Neural cell (in vitro differentiated cells): ENCODE results near the gene RNF13. TPM values are rescaled to one million over a fixed set of nuclear protein-coding genes. Genes with fewer than 3 reads are reported as not detected.
"Not testable (repeated sequence)": the region's sequence is repeated elsewhere in the genome, so short reads cannot be mapped to it uniquely, and the experiment has no call there.

Source experiments
- H2AFZ ChIP-seq: fragments of 200-600, 300-800 bp; sonication (generic), shearing (Covaris generic); 2 replicates; pipeline ENCODE4 v1.6.0; 2014; ENCODE audit warnings: low read depth, mild to moderate bottlenecking, antibody characterized with exemption, low read length, moderate library complexity
- H3F3A ChIP-seq: fragments of 200-600 bp; shearing (Covaris generic); 2 replicates; pipeline ENCODE4 v1.6.1; 2016; ENCODE audit warnings: mild to moderate bottlenecking, moderate library complexity, mixed read lengths, antibody characterized with exemption, low read length; ENCODE audit not compliant: insufficient read depth, poor library complexity, severe bottlenecking
- H3K27ac ChIP-seq: fragments of 200-600, 300-800 bp; sonication (generic), shearing (Covaris generic); 2 replicates; pipeline ENCODE4 v1.5.1; 2014; ENCODE audit warnings: mild to moderate bottlenecking, low read length, moderate library complexity
- H3K27me3 ChIP-seq: fragments of 300-800, 200-600 bp; sonication (generic), shearing (Covaris generic); 2 replicates; pipeline ENCODE4 v1.6.0; 2014; ENCODE audit warnings: mild to moderate bottlenecking, low read depth, low read length, moderate library complexity; ENCODE audit not compliant: insufficient read depth
- H3K36me3 ChIP-seq: fragments of 300-800, 200-600 bp; sonication (generic), shearing (Covaris generic); 2 replicates; pipeline ENCODE4 v1.5.1; 2014; ENCODE audit warnings: mild to moderate bottlenecking, antibody characterized with exemption, low read length, moderate library complexity; ENCODE audit not compliant: insufficient read depth
- H3K4me2 ChIP-seq: fragments of 300-800, 200-600 bp; sonication (generic), shearing (Covaris generic); 2 replicates; pipeline ENCODE4 v1.6.0; 2014; ENCODE audit warnings: mild to moderate bottlenecking, low read length
- H3K4me3 ChIP-seq: fragments of 300-800, 200-600 bp; sonication (generic), shearing (Covaris generic); 2 replicates; pipeline ENCODE4 v1.5.1; 2014; ENCODE audit warnings: mild to moderate bottlenecking, low read length, moderate library complexity
- H3K79me2 ChIP-seq: fragments of 200-600 bp; shearing (Covaris generic); replicated peaks from 2 replicates; pipeline ENCODE4 v1.6.0; 2014; ENCODE audit warnings: mild to moderate bottlenecking, low read length, moderate library complexity; ENCODE audit not compliant: insufficient read depth
- H3K9ac ChIP-seq: fragments of 300-800, 200-600 bp; sonication (generic), shearing (Covaris generic); 2 replicates; pipeline ENCODE4 v1.6.1; 2016; ENCODE audit warnings: mild to moderate bottlenecking, low read length, mixed read lengths
- H3K9me2 ChIP-seq: fragments of 200-600 bp; shearing (Covaris generic); 2 replicates; pipeline ENCODE4 v1.6.1; 2016; ENCODE audit warnings: mild to moderate bottlenecking, low read length, mixed read lengths; ENCODE audit not compliant: insufficient read depth
- H3K9me3 ChIP-seq: fragments of 200-600, 300-800 bp; sonication (generic), shearing (Covaris generic); 2 replicates; pipeline ENCODE4 v1.6.1; 2016; ENCODE audit warnings: mild to moderate bottlenecking, mixed run types, low read length, moderate library complexity, mixed read lengths
- H4K20me1 ChIP-seq: fragments of 200-600 bp; shearing (Covaris generic); 2 replicates; pipeline ENCODE4 v1.6.1; 2016; ENCODE audit warnings: mild to moderate bottlenecking, mixed run types; ENCODE audit not compliant: insufficient read depth
- CTCF ChIP-seq: fragments of 450-650 bp; IDR thresholded peaks from 2 replicates; pipeline ENCODE4 v1.5.1; 2014; ENCODE audit warnings: antibody characterized with exemption, mild to moderate bottlenecking, moderate library complexity; ENCODE audit not compliant: poor library complexity, severe bottlenecking
- EP300 ChIP-seq: fragments of 450-650 bp; conservative IDR thresholded peaks from 2 replicates; pipeline ENCODE4 v1.6.1; 2014; ENCODE audit warnings: antibody characterized with exemption, mild to moderate bottlenecking, moderate library complexity; ENCODE audit not compliant: poor library complexity, severe bottlenecking
- EZH2 ChIP-seq: fragments of 200-600, 300-800 bp; shearing (Covaris generic), sonication (generic); IDR thresholded peaks from 2 replicates; pipeline ENCODE4 v1.6.1; 2014; ENCODE audit warnings: antibody characterized with exemption, low read length, borderline replicate concordance, mild to moderate bottlenecking; ENCODE audit not compliant: insufficient read depth, poor library complexity, severe bottlenecking
- MXI1 ChIP-seq: fragments of 450-650 bp; conservative IDR thresholded peaks from 2 replicates; pipeline ENCODE4 v1.6.1; 2014; ENCODE audit warnings: antibody characterized with exemption, mild to moderate bottlenecking; ENCODE audit not compliant: poor library complexity, severe bottlenecking
- POLR2AphosphoS5 ChIP-seq: IDR thresholded peaks from 2 replicates; pipeline ENCODE4 v1.6.1; 2012
- RAD21 ChIP-seq: fragments of 450-650 bp; conservative IDR thresholded peaks from 2 replicates; pipeline ENCODE4 v1.6.1; 2014; ENCODE audit warnings: antibody characterized with exemption, mild to moderate bottlenecking, moderate library complexity
- REST ChIP-seq: IDR thresholded peaks from 2 replicates; pipeline ENCODE4 v1.6.1; 2012; ENCODE audit warnings: borderline replicate concordance
- SMC3 ChIP-seq: fragments of 450-650 bp; conservative IDR thresholded peaks from 2 replicates; pipeline ENCODE4 v1.6.1; 2014; ENCODE audit warnings: antibody characterized with exemption, mild to moderate bottlenecking, moderate library complexity; ENCODE audit not compliant: poor library complexity
- TAF1 ChIP-seq: IDR thresholded peaks from 2 replicates; pipeline ENCODE4 v1.6.1; 2012; ENCODE audit warnings: low read depth
- polyA plus RNA-seq: library from polyadenylated mRNA; depleted of rRNA; stranded (reverse); fragments of >200 nt; gene quantifications from 2 replicates; pipeline ENCODE4 v1.2.3, GENCODE V29; 2014

The RNF13 gene
- polyA plus RNA-seq, 1 donor from 2014 or later = 52.3 TPM

GRCh38 chr3:149942409-149942808 is 129.4 kb downstream of the RNF13 start:
- Histone ChIP-seq H3K27ac (no peak overlapping the region), H3K4me3 (no peak overlapping the region), H3K9me3 (no peaks in the 10 kb centered on the region), H3K79me2 (no peaks in the 10 kb centered on the region), H2AFZ (no peak overlapping the region), H3K9ac (no peak overlapping the region), H3K27me3 (no peaks in the 10 kb centered on the region), H3F3A (no peaks in the 10 kb centered on the region), H3K9me2 (no peaks in the 10 kb centered on the region), H4K20me1 (no peaks in the 10 kb centered on the region), H3K4me2 (no peak overlapping the region), H3K36me3 (no peaks in the 10 kb centered on the region)
- TF ChIP-seq REST (no peak), MXI1 (no peak), SMC3 (no peak), RAD21 (no peak), TAF1 (no peak), POLR2AphosphoS5 (no peak), CTCF (no peak), EP300 (no peak)

DNA sequence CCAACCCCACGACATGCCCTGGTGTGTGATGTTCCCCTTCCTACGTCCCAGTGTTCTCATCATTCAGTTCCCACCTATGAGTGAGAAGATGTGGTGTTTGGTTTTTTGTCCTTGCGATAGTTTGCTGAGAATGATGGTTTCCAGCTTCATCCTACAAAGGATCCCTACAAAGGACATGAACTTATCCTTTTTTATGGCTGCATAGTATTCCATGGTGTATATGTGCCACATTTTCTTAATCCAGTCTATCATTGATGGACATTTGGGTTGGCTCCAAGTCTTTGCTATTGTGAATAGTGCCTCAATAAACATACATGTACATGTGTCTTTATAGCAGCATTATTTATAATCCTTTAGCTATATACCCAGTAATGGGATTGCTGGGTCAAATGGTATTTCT is 131.0 kb downstream of the RNF13 start:
- H3K4me3 ChIP-seq, H3K27ac ChIP-seq, H3K9ac ChIP-seq, H3K36me3 ChIP-seq, H3K27me3 ChIP-seq, H3K4me2 ChIP-seq, H3K9me2 ChIP-seq, H2AFZ ChIP-seq, H3F3A ChIP-seq, H4K20me1 ChIP-seq, H3K79me2 ChIP-seq, H3K9me3 ChIP-seq: not testable (repeated sequence)

DNA sequence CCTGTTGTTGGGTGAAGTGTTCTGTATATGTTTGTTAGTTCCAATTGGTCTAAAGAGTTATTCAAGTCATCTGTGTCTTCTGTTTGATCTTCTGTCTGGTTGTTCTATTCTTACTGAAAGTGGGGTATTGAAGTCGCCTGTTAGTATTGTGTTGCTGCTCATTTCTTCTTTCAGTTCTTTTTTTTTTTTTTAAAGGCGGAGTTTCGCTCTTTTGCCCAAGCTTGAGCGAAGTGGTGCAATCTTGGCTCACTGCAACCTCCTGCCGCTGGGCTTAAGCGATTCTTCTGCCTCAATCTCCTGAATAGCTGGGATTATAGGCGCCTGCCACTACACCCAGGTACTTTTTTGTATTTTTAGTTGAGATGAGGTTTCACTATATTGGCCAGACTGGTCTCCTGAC is 134.2 kb downstream of the RNF13 start:
- no peak for TF ChIP-seq REST
- TF ChIP-seq RAD21 = no peak
- no peak for TF ChIP-seq TAF1
- TF ChIP-seq MXI1 = no peak
- no peak for TF ChIP-seq SMC3
- TF ChIP-seq EP300 = no peak
- TF ChIP-seq CTCF = no peak
- TF ChIP-seq EZH2 = no peak
- no peak for TF ChIP-seq POLR2AphosphoS5
- Histone ChIP-seq H3K27me3 (no peaks in the 10 kb centered on the region), H3K4me2 (no peak overlapping the region), H3K9me2 (no peaks in the 10 kb centered on the region), H3K4me3 (no peak overlapping the region), H3K27ac (no peak overlapping the region), H3F3A (peaks cover 4% of the 10 kb centered on the region), H3K9me3 (no peaks in the 10 kb centered on the region), H4K20me1 (no peaks in the 10 kb centered on the region), H3K36me3 (no peaks in the 10 kb centered on the region), H2AFZ (no peak overlapping the region), H3K9ac (no peak overlapping the region), H3K79me2 (no peaks in the 10 kb centered on the region)
